Hepatic stellate cell (primary cell): ENCODE measurements around the gene CDKN1B.

Experiments
- DNase-seq: peaks from one replicate; pipeline ENCODE4 v3.0.0; 2011; ENCODE audit warnings: low spot score

Gene CDKN1B

GRCh38 chr12:12716793-12717585, at the start of gene CDKN1B:
CDKN1B (plus strand) TSS chr12:12717368; CDS start chr12:12717840, 472 bp downstream.
- peak; percentile 88 for DNase-seq

GRCh38 chr12:12668005-12668404, 49.2 kb upstream of the CDKN1B start:
- DNase-seq: no peak

- no peak for DNase-seq
Measured at GRCh38 chr12:12669020-12669419, 48.1 kb upstream of the CDKN1B start.

GRCh38 chr12:12671850-12672660, 45.1 kb upstream of the CDKN1B start:
- no peak for DNase-seq

- no peak for DNase-seq
Measured at GRCh38 chr12:12673296-12673695, 43.9 kb upstream of the CDKN1B start.

GRCh38 chr12:12676605-12677004, 40.6 kb upstream of the CDKN1B start:
- DNase-seq: no peak

GRCh38 chr12:12681061-12681765, 36.0 kb upstream of the CDKN1B start:
- DNase-seq: no peak

- DNase-seq: no peak
Measured at GRCh38 chr12:12682284-12682683, 34.9 kb upstream of the CDKN1B start.

GRCh38 chr12:12683136-12683697, 34.0 kb upstream of the CDKN1B start:
- no peak for DNase-seq

GRCh38 chr12:12683725-12684124, 33.4 kb upstream of the CDKN1B start:
- no peak for DNase-seq

- DNase-seq: no peak
Measured at GRCh38 chr12:12684375-12685106, 32.6 kb upstream of the CDKN1B start.

GRCh38 chr12:12685305-12685704, 31.9 kb upstream of the CDKN1B start:
- no peak for DNase-seq

- DNase-seq: no peak
Measured at GRCh38 chr12:12686472-12686871, 30.7 kb upstream of the CDKN1B start.

GRCh38 chr12:12686925-12687324, 30.2 kb upstream of the CDKN1B start:
- no peak for DNase-seq

GRCh38 chr12:12689647-12690300, 27.4 kb upstream of the CDKN1B start:
- no peak for DNase-seq

- no peak for DNase-seq
Measured at GRCh38 chr12:12691549-12691948, 25.6 kb upstream of the CDKN1B start.

- DNase-seq: no peak
Measured at GRCh38 chr12:12693111-12693671, 24.0 kb upstream of the CDKN1B start.

GRCh38 chr12:12696562-12697383, 20.4 kb upstream of the CDKN1B start:
- DNase-seq: peak; percentile 69

GRCh38 chr12:12699345-12699744, 17.8 kb upstream of the CDKN1B start:
- DNase-seq: no peak

- DNase-seq: no peak
Measured at GRCh38 chr12:12700254-12700653, 16.9 kb upstream of the CDKN1B start.
